Stimulated activated CD8-positive, alpha-beta memory T cell treated with anti-CD3 and anti-CD28 coated beads, Interleukin-12 subunit alpha, Interleukin-12 subunit beta, amount 100 ng/mL, for 24 hours (primary cell): ENCODE results near the gene ACSS1.

Experiments
- DNase-seq: peaks from one replicate; pipeline ENCODE4 v3.0.0-alpha.2; 2020; ENCODE audit errors: extremely low read depth

The ACSS1 gene

GRCh38 chr20:25058051-25058846 lies at the start of gene ACSS1:
ACSS1 (minus strand) TSS chr20:25058139; CDS start chr20:25058102, 37 bp downstream.
- DNase-seq = peak; percentile 34

GRCh38 chr20:25103526-25103925 lies 45.6 kb upstream of the ACSS1 start:
- DNase-seq = no peak

GRCh38 chr20:25100914-25101313 lies 43.0 kb upstream of the ACSS1 start:
- DNase-seq = no peak

- DNase-seq = no peak
Measured at GRCh38 chr20:25099601-25100140, 41.7 kb upstream of the ACSS1 start.

- no peak for DNase-seq
Measured at GRCh38 chr20:25097498-25097897, 39.6 kb upstream of the ACSS1 start.

GRCh38 chr20:25090492-25091429 lies 32.8 kb upstream of the ACSS1 start:
- no peak for DNase-seq

- no peak for DNase-seq
Measured at GRCh38 chr20:25089662-25090061, 31.7 kb upstream of the ACSS1 start.

- no peak for DNase-seq
Measured at GRCh38 chr20:25089096-25089495, 31.2 kb upstream of the ACSS1 start.

- DNase-seq = no peak
Measured at GRCh38 chr20:25088267-25088666, 30.3 kb upstream of the ACSS1 start.

- DNase-seq = no peak
Measured at GRCh38 chr20:25087186-25087929, 29.4 kb upstream of the ACSS1 start.

- no peak for DNase-seq
Measured at GRCh38 chr20:25085756-25086495, 28.0 kb upstream of the ACSS1 start.

- no peak for DNase-seq
Measured at GRCh38 chr20:25084626-25085187, 26.8 kb upstream of the ACSS1 start.

GRCh38 chr20:25083773-25084625 lies 26.1 kb upstream of the ACSS1 start:
- no peak for DNase-seq

GRCh38 chr20:25083141-25083772 lies 25.3 kb upstream of the ACSS1 start:
- DNase-seq = no peak

GRCh38 chr20:25082498-25082873 lies 24.5 kb upstream of the ACSS1 start:
- DNase-seq = no peak

GRCh38 chr20:25081730-25082497 lies 24.0 kb upstream of the ACSS1 start, which contains the start of gene VSX1:
VSX1 (minus strand) TSS chr20:25082141; CDS start chr20:25082096, 45 bp downstream.
- DNase-seq = no peak

- DNase-seq = no peak
Measured at GRCh38 chr20:25081065-25081729, 23.3 kb upstream of the ACSS1 start.

- no peak for DNase-seq
Measured at GRCh38 chr20:25079171-25079570, 21.2 kb upstream of the ACSS1 start.
